ENCODE data around the gene STX16.

Gene STX16

DNA sequence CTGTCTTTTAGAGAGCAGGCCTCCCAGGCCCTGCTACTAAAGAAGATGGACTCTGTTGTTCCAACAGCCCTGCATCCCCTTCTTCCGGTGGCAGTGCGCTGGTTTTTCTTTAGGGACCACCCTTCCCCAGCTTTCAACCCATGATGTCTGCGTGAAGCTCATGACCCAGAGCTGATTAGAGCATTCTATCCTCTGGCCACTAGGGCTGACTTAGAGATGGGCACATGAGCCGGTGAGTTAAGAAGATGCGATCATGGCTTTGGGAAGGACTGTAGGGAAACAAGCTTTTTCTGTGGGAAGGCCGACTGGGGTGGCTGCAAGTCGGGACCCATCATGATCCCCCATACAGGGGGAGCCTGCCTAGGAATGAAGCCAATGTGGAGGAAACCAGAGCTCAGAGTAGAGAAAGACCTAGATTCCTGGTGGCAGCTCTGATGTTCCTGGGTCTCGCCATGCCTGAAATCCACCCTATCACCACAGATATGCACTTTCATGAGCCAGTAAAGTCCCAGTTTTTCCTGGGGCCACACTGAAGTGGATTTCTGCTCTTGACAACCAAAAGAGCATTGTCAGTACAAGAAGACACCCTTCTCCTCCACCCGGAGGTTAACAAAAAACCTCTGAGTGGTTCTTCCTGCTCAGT lies 29.1 kb upstream of the STX16 start:
- Histone ChIP-seq H3K27me3 (ENCODE audit: control insufficient read depth in 1 of 2, insufficient read depth in 2 of 2, low read length in 2 of 2) (no peaks in the 10 kb centered on the region), H3K9me3 (ENCODE audit: low read length) (no peaks in the 10 kb centered on the region)

DNA sequence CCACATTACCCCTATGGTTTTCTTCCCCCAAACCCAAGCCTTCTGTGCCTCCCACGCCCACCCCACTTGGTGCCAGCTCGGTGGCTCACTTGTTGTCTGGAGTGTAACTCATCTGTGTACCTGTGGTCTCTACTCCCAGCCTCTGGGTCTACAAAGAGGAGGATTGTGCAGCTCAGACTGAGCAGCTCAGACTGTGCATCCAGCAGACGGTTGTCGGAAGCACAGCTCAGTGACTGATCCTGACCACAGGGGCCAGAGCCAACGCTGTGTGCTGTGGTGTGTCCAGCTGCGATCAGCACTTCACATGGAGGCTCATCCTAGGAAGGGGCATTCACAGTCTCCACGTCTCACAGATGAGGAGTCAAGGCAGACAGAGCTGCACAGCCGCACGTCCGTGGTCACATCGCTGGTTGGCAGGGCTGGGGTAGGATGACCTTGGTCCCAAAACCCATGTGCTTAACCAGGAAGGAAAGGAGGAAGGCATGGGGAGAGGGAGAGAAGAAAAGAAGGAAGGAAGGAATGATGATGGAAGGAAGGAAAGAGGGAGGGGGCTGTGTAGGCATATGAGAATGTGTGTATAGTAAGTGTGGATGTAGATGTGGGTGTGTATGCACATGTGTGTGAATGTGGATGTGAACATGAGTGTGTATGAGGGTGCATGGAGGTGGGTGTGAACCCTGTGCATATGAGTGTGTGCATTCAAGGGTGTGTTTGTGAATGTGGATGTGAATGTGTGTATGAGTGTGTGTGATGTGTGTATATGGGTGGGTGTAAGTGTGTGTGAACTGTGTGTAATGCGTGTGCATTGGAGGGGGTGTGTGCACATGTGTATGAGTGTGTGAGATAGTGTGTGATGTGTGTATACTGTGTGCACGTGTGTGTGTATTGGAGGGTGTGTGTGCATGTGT lies 28.2 kb upstream of the STX16 start:
- no peak overlapping the region for H3K4me3 ChIP-seq (ENCODE audit: low read depth in 1 of 2, low read length in 2 of 2)
- no peak overlapping the region for H3K9ac ChIP-seq (ENCODE audit: low read length)
- no peak overlapping the region for H3K27ac ChIP-seq (ENCODE audit: low read depth, low read length)
- no peaks in the 10 kb centered on the region for H3K36me3 ChIP-seq (ENCODE audit: insufficient read depth, low read length)
- H3K9me3 ChIP-seq (ENCODE audit: low read length): no peaks in the 10 kb centered on the region
- H3K4me1 ChIP-seq (ENCODE audit: insufficient read depth, low read length): peaks cover 7% of the 10 kb centered on the region
- H3K27me3 ChIP-seq (ENCODE audit: control insufficient read depth in 1 of 2, insufficient read depth in 2 of 2, low read length in 2 of 2): no peaks in the 10 kb centered on the region

More for the DNA sequence above, 29.1 kb upstream of the STX16 start:
- H3K9ac ChIP-seq (ENCODE audit: low read length): no peak overlapping the region
- peaks cover 7% of the 10 kb centered on the region for H3K4me1 ChIP-seq (ENCODE audit: insufficient read depth, low read length)
- no peak overlapping the region for H3K4me3 ChIP-seq (ENCODE audit: low read depth in 1 of 2, low read length in 2 of 2)
- H3K36me3 ChIP-seq (ENCODE audit: insufficient read depth, low read length): no peaks in the 10 kb centered on the region
- H3K27ac ChIP-seq (ENCODE audit: low read depth, low read length): no peak overlapping the region

DNA sequence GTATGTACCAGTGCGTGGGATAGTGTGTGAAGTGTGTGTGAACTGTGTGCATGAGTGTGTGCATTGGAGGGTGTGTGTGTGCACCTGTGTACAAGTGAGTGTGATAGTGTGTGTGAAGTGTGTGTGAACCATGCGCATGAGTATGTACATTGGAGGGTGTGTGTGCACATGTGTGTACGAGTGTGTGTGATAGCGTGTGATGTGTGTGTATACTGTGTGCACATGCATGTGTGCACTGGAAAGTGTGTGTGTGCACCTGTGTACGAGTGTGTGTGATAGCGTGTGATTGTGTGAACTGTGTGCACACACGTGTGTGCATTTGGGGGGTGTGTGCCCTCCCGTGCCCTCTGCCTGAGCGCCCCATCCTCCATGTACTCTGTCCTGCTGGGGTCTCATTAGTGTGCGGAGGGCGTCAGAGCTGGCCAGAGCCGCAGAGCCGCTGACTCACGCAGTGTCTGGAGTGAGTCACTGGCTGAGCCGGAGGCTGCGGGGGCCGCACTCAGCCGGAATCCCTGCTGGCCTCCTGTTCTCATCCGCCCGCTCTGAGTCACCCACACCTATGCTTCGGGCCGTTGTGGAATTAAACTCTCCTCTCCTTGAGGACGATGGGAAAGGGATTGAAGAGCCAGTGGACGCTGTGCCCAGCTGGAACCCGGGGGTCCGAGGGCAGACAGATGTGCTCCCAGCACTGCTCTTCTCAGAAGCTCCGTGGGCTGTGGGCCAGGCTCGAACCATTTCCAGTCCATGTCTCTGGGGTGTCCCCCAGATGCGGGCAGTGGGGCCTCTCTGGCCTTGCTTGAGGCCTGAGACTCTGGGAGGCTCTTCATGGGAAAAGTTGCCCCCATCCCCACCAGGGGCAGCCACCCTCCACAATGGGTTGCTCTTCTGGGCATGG lies 27.3 kb upstream of the STX16 start:
- H3K9ac ChIP-seq (ENCODE audit: low read length): no peak overlapping the region
- no peaks in the 10 kb centered on the region for H3K9me3 ChIP-seq (ENCODE audit: low read length)
- no peak overlapping the region for H3K27ac ChIP-seq (ENCODE audit: low read depth, low read length)
- no peak overlapping the region for H3K4me3 ChIP-seq (ENCODE audit: low read depth in 1 of 2, low read length in 2 of 2)
- no peaks in the 10 kb centered on the region for H3K36me3 ChIP-seq (ENCODE audit: insufficient read depth, low read length)
- H3K27me3 ChIP-seq (ENCODE audit: control insufficient read depth in 1 of 2, insufficient read depth in 2 of 2, low read length in 2 of 2): no peaks in the 10 kb centered on the region
- H3K4me1 ChIP-seq (ENCODE audit: insufficient read depth, low read length): peaks cover 7% of the 10 kb centered on the region

DNA sequence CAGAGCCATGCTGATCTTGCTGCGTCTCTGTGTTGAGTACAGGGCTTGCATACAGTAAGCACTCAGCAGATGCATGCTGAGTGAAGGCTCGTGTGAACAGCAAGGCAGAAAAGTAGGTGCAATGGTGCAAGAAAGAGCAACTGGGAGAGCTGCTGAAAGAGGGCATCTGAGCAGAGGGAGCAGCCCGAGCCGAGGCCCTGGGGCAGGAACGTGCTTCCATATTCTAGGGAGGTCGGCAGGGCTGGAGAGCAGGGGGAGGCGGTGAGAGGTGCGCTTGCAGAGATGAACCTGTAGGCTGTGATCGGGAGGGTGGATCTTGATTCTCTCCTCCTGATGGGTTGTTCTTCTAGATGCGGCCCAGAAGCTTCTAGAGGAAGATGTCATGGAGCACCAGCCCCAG lies 26.4 kb upstream of the STX16 start:
- Histone ChIP-seq H3K27ac (ENCODE audit: low read depth, low read length) (no peak overlapping the region), H3K9me3 (ENCODE audit: low read length) (no peaks in the 10 kb centered on the region), H3K27me3 (ENCODE audit: control insufficient read depth in 1 of 2, insufficient read depth in 2 of 2, low read length in 2 of 2) (no peaks in the 10 kb centered on the region), H3K9ac (ENCODE audit: low read length) (no peak overlapping the region), H3K4me1 (ENCODE audit: insufficient read depth, low read length) (peaks cover 7% of the 10 kb centered on the region), H3K36me3 (ENCODE audit: insufficient read depth, low read length) (no peaks in the 10 kb centered on the region), H3K4me3 (ENCODE audit: low read depth in 1 of 2, low read length in 2 of 2) (no peak overlapping the region)

- Histone ChIP-seq H3K4me1 (ENCODE audit: insufficient read depth, low read length) (peaks cover 7% of the 10 kb centered on the region), H3K9me3 (ENCODE audit: low read length) (no peaks in the 10 kb centered on the region), H3K9ac (ENCODE audit: low read length) (no peak overlapping the region), H3K36me3 (ENCODE audit: insufficient read depth, low read length) (no peaks in the 10 kb centered on the region), H3K27me3 (ENCODE audit: control insufficient read depth in 1 of 2, insufficient read depth in 2 of 2, low read length in 2 of 2) (no peaks in the 10 kb centered on the region), H3K4me3 (ENCODE audit: low read depth in 1 of 2, low read length in 2 of 2) (no peak overlapping the region), H3K27ac (ENCODE audit: low read depth, low read length) (no peak overlapping the region)
Observed at GRCh38 chr20:58625585-58625984, 25.5 kb upstream of the STX16 start.

DNA sequence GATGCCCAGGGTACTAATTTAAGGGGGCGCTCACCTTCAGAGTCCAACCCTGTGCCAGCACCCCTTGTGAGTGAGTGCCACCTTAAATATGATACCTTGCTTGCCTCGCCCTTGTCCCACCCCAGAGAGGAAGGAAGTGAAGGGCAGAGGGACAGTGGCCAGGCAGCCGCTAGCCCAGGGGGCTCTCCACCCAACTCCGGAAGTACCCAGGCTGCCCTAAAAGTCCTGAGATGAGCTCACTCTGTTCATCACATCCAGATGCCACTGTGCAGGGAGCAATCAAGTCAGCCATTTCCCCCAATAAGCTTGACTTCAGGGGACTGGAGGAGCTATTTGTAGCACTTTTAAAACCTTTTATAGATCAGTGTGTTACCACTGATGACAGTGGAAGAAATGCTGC lies 25.0 kb upstream of the STX16 start:
- Histone ChIP-seq H3K27me3 (ENCODE audit: control insufficient read depth in 1 of 2, insufficient read depth in 2 of 2, low read length in 2 of 2) (no peaks in the 10 kb centered on the region), H3K4me3 (ENCODE audit: low read depth in 1 of 2, low read length in 2 of 2) (no peak overlapping the region), H3K9me3 (ENCODE audit: low read length) (no peaks in the 10 kb centered on the region), H3K4me1 (ENCODE audit: insufficient read depth, low read length) (peaks cover 7% of the 10 kb centered on the region), H3K36me3 (ENCODE audit: insufficient read depth, low read length) (no peaks in the 10 kb centered on the region), H3K27ac (ENCODE audit: low read depth, low read length) (no peak overlapping the region), H3K9ac (ENCODE audit: low read length) (no peak overlapping the region)

GRCh38 chr20:58627212-58628072 lies 23.6 kb upstream of the STX16 start:
- Histone ChIP-seq H3K4me1 (ENCODE audit: insufficient read depth, low read length) (peaks cover 7% of the 10 kb centered on the region), H3K36me3 (ENCODE audit: insufficient read depth, low read length) (no peaks in the 10 kb centered on the region), H3K27me3 (ENCODE audit: control insufficient read depth in 1 of 2, insufficient read depth in 2 of 2, low read length in 2 of 2) (no peaks in the 10 kb centered on the region), H3K4me3 (ENCODE audit: low read depth in 1 of 2, low read length in 2 of 2) (no peak overlapping the region), H3K9me3 (ENCODE audit: low read length) (no peaks in the 10 kb centered on the region), H3K9ac (ENCODE audit: low read length) (no peak overlapping the region), H3K27ac (ENCODE audit: low read depth, low read length) (no peak overlapping the region)

DNA sequence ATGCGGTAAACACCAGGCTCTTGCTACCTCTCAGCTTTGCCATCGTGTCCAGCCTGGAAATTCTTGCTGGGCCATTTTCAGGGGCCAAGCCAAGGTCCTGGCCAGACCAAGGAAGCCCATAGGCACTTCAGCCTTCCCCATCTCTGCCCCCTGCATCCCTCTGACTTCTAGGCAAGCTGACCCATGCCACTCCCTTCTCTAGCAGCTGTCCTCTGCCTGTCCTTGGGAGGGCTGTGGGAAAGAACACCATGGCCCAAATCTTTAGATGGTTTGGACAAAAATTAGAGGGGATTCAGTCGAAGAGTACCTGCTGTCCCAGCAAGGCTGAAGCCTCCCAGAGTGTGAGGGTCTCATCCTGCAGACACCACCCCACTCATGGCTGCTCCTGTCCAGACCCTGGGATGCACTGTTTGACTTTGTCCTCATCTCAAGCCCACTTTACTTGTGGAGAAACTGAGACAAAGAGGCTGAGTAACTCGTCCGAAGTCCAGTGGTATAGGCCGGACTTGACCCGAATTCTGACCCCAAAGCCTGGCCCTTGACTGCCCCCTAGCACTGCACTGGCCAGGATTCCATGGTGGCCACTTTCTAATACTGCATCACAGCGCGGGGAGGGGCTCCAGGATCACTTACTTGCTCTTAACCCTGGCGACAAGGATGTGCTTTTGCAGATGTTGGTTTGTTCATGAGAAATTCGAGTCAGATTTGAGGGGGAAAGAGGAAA lies 22.4 kb upstream of the STX16 start:
- H3K27me3 ChIP-seq (ENCODE audit: control insufficient read depth in 1 of 2, insufficient read depth in 2 of 2, low read length in 2 of 2): no peaks in the 10 kb centered on the region
- no peak overlapping the region for H3K9ac ChIP-seq (ENCODE audit: low read length)
- H3K27ac ChIP-seq (ENCODE audit: low read depth, low read length): no peak overlapping the region
- H3K36me3 ChIP-seq (ENCODE audit: insufficient read depth, low read length): no peaks in the 10 kb centered on the region
- H3K4me3 ChIP-seq (ENCODE audit: low read depth in 1 of 2, low read length in 2 of 2): no peak overlapping the region
- H3K9me3 ChIP-seq (ENCODE audit: low read length): no peaks in the 10 kb centered on the region
- H3K4me1 ChIP-seq (ENCODE audit: insufficient read depth, low read length): peaks cover 7% of the 10 kb centered on the region

- Histone ChIP-seq H3K27ac (ENCODE audit: low read depth, low read length) (no peak overlapping the region), H3K4me1 (ENCODE audit: insufficient read depth, low read length) (peaks cover 8% of the 10 kb centered on the region), H3K4me3 (ENCODE audit: low read depth in 1 of 2, low read length in 2 of 2) (no peak overlapping the region), H3K36me3 (ENCODE audit: insufficient read depth, low read length) (no peaks in the 10 kb centered on the region), H3K9ac (ENCODE audit: low read length) (no peak overlapping the region), H3K9me3 (ENCODE audit: low read length) (no peaks in the 10 kb centered on the region), H3K27me3 (ENCODE audit: control insufficient read depth in 1 of 2, insufficient read depth in 2 of 2, low read length in 2 of 2) (no peaks in the 10 kb centered on the region)
Observed at GRCh38 chr20:58629215-58629580, 21.9 kb upstream of the STX16 start.

DNA sequence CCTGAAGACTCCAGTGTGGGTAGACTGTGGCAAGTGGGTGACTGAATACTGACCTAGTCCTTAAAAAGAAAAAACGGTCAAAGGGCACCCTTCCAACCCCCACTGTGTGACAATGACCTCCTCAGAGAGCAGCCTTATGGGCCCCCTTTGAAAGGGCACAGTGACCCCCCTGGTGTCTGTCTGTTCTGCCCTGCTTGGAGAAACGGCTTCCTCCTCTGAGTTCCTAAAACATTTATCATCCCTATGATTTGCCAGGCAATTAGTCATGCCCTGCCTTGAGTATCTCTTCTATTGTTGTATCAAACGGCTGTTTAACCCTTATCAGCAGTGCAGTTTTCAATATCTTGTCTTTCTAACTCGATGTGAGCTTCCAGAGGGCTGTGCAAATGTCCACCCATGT lies 21.0 kb upstream of the STX16 start:
- no peaks in the 10 kb centered on the region for H3K27me3 ChIP-seq (ENCODE audit: control insufficient read depth in 1 of 2, insufficient read depth in 2 of 2, low read length in 2 of 2)
- no peak overlapping the region for H3K4me3 ChIP-seq (ENCODE audit: low read depth in 1 of 2, low read length in 2 of 2)
- H3K4me1 ChIP-seq (ENCODE audit: insufficient read depth, low read length): peaks cover 12% of the 10 kb centered on the region
- no peak overlapping the region for H3K9ac ChIP-seq (ENCODE audit: low read length)
- no peak overlapping the region for H3K27ac ChIP-seq (ENCODE audit: low read depth, low read length)
- H3K36me3 ChIP-seq (ENCODE audit: insufficient read depth, low read length): no peaks in the 10 kb centered on the region
- H3K9me3 ChIP-seq (ENCODE audit: low read length): no peaks in the 10 kb centered on the region
